Neural progenitor cell (in vitro differentiated cells): ENCODE data around the gene NCKAP5.

Source experiments
- EZH2 ChIP-seq: fragments of 200-600 bp; sonication (generic); IDR thresholded peaks from 2 replicates; pipeline ENCODE4 v1.6.1; 2017; ENCODE audit warnings: antibody characterized with exemption, mild to moderate bottlenecking, moderate library complexity
- EZH2phosphoT487 ChIP-seq: fragments of 200-600 bp; sonication (generic); IDR thresholded peaks from 2 replicates; pipeline ENCODE4 v1.6.1; 2017; ENCODE audit warnings: antibody characterized with exemption
- TF ChIP-seq, protein P1 (sequence below): fragments of 200-600 bp; sonication (generic); IDR thresholded peaks from 2 replicates; pipeline ENCODE4 v1.5.1; 2017; ENCODE audit warnings: antibody characterized with exemption, mild to moderate bottlenecking

DNA sequence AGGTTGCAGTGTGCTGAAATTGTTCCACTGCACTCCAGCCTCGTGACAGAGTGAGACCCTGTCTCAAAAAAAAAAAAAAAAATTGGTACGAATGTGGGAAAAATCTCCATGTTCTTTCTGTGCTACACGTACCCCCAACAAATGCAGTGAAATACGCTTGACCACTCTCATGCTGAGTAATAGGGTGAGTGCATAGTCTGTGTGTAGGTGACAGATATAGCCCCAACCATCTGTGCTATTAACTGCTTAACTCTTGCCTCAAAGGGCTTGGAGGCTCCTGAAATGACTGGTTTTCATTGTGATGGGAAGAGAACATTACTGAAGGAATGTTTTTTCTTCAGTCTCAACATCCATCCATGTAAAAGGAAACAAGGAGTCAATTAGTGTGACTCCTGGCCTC lies 913.9 kb downstream of the NCKAP5 start:
- TF ChIP-seq, protein P1, sequence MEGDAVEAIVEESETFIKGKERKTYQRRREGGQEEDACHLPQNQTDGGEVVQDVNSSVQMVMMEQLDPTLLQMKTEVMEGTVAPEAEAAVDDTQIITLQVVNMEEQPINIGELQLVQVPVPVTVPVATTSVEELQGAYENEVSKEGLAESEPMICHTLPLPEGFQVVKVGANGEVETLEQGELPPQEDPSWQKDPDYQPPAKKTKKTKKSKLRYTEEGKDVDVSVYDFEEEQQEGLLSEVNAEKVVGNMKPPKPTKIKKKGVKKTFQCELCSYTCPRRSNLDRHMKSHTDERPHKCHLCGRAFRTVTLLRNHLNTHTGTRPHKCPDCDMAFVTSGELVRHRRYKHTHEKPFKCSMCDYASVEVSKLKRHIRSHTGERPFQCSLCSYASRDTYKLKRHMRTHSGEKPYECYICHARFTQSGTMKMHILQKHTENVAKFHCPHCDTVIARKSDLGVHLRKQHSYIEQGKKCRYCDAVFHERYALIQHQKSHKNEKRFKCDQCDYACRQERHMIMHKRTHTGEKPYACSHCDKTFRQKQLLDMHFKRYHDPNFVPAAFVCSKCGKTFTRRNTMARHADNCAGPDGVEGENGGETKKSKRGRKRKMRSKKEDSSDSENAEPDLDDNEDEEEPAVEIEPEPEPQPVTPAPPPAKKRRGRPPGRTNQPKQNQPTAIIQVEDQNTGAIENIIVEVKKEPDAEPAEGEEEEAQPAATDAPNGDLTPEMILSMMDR = no peak
- TF ChIP-seq EZH2phosphoT487 (no peak), EZH2 (no peak)
